Measurements from ENCODE around the gene COLGALT1.
"Not testable (repeated sequence)": the region's sequence is repeated elsewhere in the genome, so short reads cannot be mapped to it uniquely, and the experiment has no call there.

The COLGALT1 gene

DNA sequence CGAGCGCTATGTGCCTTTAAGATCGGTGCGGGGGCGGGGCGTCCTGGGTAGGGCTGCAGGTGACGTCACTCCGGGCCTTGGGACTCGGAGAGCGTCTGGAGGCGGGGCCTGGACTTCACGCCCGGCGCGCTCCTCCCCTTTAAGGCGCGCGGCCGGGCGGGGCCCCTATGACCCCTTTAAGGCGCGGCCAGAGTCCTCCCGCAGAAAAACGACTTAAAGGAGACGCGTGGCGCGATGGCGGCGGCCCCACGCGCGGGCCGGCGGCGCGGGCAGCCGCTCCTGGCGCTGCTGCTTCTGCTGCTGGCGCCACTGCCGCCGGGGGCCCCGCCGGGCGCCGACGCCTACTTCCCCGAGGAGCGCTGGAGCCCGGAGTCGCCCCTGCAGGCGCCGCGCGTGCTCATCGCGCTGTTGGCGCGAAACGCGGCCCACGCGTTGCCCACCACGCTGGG is at the start of gene COLGALT1:
COLGALT1 (plus strand) TSS at position 170 of the 449 bp plus-strand sequence; CDS start at position 235, 65 bp downstream.
- in situ Hi-C loops (cut with HindIII; ENCODE audit: low sequenced_read_pairs): loop anchor here (25.0 kb wide), 1 partner anchor 243 kb away; the partner anchor contains the start of genes ABHD8, DDA1 and MRPL34

DNA sequence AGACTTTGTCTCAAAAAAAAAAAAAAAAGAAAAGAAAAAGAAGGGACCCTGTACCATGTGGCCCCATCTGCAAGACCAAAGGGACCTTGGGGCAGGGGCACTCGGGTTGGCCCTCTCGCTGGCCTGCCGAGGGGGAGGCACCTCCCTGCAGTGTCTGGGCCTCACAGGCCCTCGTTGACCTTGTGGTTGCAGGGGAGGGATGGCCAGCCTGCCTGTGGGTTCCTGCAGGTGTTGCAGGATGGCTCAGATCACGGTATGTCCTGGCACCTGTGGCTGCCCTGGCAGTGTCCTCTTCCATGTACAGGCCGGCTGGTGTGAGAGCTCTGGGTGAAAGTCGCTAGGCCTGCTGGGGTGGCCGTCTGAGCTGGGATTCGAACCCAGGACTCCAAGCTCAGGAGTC is 48.7 kb upstream of the COLGALT1 start:
- in situ Hi-C loops (cut with HindIII; ENCODE audit: low sequenced_read_pairs): no loop called here

DNA sequence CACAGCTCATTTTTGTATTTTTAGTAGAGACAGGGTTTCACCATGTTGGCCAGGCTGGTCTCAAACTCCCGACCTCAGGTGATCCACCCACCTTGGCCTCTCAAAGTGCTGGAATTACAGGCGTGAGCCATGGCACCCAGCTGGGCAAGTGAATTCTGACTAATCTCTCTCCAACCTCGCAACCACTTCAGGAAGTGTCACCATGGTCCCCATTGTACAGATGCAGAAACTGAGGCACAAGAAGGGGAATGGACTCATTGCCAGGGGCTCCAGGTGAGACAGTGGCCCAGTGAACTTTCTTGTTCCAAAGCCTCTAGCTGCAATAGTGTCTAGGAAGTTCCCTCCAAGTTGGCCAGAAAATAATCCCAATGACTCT is 46.9 kb upstream of the COLGALT1 start:
- in situ Hi-C loops (cut with HindIII; ENCODE audit: low sequenced_read_pairs): not testable (repeated sequence)

DNA sequence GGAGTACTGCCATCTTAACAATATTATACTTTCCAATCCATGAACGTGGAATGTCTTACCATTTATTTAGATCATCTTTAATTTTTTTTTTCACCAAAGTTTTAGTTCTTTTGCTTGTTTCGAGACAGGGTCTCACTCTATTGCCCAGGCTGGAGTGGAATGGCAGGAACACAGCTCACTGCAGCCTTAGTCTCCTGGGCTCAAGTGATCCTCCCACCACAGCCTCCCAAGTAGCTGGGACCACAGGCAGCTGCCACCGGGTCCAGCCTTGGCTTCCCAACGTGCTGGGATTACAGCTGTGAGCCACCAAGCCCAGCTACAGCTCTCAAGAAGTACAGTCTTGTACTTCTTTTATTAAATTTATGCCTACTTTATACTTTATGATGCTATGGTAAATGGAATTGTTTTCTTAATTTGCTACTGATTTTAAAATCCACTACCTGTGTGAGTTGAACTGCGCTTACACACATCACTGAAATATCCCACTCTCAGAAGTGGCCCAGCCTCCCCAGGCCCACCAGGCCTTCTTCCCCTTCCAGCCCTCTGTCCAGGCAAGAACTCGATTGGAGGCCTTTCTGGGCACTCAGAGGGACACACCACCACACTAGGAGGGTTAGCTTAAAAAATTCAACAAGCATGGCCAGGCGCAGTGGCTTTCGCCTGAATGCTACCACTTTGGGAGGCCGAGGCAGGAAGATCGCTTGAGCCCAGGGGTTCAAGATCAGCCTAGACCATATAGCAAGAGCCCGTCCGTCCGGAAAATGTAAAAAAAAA is 45.0 kb upstream of the COLGALT1 start:
- in situ Hi-C loops (cut with HindIII; ENCODE audit: low sequenced_read_pairs): no loop called here

DNA sequence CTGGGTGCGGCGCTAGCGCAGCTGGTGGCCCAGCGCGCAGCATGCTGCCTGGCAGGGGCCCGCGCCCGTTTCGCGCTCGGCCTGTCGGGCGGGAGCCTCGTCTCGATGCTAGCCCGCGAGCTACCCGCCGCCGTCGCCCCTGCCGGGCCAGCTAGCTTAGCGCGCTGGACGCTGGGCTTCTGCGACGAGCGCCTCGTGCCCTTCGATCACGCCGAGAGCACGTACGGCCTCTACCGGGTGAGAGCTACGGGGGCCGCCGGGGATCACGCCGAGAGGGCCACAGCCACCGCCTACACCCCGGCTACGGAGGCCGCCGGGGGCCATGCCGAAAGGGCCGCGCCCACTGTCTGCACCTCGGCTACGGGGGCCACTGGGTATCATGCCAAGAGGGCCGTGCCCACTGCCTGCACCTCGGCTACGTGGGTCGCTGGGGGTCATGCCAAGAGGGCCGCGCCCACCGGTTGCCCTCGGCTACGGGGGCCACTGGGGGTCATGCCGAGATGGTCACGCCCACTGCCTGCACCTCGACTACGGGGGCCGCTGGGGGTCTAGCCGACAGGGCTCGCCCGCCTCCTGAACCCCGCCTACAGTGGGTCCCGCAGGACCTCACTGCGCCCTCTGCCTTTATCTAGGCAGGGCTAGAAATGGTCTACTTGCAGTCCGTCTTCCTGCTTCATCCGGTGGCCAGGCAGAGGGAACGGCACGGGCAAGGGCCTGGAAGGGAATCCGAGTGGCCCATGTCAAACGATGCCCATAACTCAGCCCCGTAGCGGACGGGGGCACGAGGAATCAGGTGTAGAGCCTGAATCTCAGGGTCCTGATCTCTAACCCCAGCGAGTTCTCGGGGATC is 43.5 kb upstream of the COLGALT1 start:
- in situ Hi-C loops (cut with HindIII; ENCODE audit: low sequenced_read_pairs): no loop called here

DNA sequence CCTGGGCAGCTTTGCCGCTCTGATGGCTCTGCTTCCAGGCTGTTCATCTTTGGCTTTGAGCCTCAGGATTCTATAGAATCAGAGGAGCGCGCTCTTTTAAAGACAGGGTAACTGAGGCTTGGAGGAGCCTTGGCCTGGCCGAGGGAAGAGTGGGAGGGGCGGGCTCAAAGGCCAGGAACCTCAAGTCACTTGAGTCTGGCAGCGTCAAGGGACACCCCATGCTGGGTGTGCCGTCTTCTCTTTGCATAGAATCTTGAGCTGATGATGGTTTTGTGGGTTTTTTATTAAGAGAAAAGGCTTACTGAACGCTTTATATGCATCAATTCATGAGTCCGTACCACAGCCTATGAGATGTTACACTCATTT is 42.9 kb upstream of the COLGALT1 start:
- in situ Hi-C loops (cut with HindIII; ENCODE audit: low sequenced_read_pairs): no loop called here

DNA sequence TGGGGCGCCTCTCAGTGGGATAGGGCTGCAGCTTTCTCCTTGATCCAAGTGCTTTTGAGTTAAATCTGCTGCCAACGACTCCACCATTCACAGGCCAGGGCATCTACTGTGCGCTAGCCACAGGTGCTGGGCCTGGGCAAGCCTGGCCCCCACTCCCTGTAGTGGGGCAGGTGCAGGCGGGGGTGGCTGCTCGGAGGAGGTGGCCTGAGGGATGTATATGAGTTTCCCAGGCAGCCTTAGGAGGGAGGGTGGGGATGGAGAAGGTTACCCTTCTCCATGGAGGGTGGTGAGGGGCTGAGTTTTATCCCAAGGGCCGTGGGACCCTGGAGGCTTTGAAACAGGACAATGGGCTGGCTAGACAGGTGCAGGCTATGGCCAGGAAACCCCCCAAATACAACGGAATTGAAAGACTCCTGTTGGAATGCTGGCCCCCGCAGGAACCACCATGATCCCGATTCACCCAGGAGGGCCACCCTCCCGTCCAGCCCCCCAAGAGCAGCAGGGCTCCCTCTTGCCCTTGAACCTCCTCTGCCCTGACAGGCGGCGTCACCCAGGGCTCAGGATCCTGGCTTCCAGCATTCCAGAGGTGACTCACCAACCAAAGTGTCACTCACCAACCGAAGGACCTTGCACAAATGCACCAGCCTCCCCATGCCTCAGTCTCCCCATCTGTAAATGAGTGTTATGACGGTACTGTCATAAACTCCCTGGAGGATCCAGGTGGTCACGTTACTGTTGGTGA is 39.9 kb upstream of the COLGALT1 start:
- in situ Hi-C loops (cut with HindIII; ENCODE audit: low sequenced_read_pairs): no loop called here

DNA sequence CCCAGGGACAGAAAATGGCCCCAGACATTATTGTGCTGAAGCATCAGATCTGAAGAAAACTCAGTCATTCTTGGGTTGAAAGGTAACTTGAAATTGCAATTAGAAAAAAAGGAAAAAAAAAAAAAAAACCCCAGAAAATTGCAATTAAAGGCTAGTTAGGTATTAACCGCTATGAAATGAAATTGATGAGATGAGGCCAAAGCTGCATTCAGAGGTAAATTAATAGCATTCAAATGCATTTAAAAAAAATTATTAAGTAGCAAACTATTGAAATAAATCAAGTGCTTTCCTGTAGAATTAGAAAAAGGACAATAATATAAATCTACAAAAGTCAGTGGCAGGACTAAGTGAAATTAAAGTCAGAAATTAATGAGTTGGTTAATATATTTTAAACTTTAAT is 37.6 kb upstream of the COLGALT1 start:
- in situ Hi-C loops (cut with HindIII; ENCODE audit: low sequenced_read_pairs): no loop called here

DNA sequence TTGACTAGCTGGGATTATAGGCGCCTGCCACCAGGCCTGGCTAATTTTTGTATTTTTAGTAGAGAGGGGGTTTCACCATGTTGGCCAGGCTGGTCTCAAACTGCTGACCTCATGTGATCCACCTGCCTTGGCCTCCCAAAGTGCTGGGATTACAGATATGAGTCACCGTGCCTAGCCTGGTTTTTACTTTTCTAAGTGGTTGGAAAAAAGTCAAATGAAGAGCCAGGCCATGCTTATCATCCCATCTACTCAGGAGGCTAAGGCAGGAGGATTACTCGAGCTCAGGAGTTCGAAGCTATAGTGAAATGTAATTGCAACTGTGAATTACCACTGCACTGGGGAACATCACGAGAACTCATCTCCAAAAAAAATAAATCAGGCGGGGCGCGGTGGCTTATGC is 36.8 kb upstream of the COLGALT1 start:
- in situ Hi-C loops (cut with HindIII; ENCODE audit: low sequenced_read_pairs): not testable (repeated sequence)

DNA sequence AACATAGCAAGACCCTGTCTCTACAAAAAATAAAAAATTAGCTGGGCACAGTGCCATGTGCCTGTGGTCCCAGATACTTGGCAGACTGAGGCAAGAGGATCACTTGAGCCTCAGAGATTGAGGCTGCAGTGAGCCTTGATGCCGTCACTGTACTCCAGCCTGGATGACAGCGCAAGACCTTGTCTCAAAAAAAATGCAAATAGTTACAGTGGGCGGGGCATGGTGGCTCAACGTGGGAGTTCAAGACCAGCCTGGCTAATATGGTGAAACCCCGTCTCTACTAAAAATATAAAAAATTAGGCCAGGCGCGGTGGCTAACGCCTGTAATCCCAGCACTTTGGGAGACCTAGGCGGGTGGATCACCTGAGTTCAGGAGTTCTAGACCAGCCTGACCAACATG is 35.5 kb upstream of the COLGALT1 start:
- in situ Hi-C loops (cut with HindIII; ENCODE audit: low sequenced_read_pairs): loop anchor here (10.0 kb wide), 3 partner anchors 195 to 435 kb away; partner anchors contain the start of gene MAP1S

DNA sequence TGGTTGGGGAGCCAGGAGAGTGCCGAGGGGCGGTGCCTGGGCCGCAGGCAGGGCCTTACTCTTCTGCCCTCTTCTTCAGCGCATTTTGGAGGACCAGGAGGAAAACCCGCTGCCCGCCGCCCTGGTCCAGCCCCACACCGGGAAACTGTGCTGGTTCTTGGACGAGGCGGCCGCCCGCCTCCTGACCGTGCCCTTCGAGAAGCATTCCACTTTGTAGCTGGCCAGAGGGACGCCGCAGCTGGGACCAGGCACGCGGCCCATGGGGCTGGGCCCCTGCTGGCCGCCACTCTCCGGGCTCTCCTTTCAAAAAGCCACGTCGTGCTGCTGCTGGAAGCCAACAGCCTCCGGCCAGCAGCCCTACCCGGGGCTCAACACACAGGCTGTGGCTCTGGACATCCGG is 34.6 kb upstream of the COLGALT1 start:
- in situ Hi-C loops (cut with HindIII; ENCODE audit: low sequenced_read_pairs): loop anchor here (10.0 kb wide), 3 partner anchors 194 to 434 kb away; partner anchors contain the start of gene MAP1S

DNA sequence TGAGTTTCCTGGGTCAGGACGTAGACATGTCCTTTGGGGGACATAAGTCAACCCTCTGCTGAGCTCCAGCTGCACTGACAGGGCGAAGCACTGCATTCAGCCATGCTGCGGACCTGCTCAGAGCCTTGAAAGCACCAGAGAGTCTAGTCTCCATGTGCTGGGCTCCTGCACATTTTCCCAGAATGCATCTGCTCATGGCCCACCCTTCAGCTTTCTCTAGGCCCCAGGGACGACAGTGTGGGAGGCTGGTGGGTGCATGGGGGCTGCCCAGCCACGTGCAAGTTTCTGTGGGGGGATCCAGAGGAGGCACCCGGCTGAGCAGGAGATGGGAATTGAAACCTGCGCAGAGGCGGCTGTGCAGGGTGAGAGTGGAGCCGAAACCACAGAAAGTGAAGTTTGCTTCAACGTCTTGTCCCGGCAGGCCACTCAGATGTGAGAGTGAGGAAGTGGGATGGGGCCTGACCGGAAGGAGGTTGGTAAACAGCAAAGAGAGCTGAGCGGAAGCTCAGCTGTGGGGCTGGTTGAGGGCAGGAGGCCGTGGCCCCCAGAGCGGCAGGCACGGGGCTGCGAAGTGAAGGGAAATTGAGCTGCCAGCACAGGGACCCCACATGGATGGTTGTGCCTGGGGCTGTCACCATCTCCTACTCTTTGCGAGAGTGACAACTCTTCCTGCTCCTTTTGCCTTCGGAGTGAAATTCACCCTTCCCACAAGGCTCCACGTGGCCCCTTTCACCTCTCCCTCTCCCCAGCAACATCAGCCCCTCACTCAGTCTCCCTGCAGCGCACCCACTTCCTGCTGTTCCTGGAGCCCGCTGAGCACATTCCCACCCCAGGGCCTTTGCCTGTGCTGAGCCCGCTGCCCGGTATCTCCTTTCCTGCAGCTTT is 32.2 kb upstream of the COLGALT1 start:
- in situ Hi-C loops (cut with HindIII; ENCODE audit: low sequenced_read_pairs): loop anchor here (10.0 kb wide), 3 partner anchors 192 to 432 kb away; partner anchors contain the start of gene MAP1S

DNA sequence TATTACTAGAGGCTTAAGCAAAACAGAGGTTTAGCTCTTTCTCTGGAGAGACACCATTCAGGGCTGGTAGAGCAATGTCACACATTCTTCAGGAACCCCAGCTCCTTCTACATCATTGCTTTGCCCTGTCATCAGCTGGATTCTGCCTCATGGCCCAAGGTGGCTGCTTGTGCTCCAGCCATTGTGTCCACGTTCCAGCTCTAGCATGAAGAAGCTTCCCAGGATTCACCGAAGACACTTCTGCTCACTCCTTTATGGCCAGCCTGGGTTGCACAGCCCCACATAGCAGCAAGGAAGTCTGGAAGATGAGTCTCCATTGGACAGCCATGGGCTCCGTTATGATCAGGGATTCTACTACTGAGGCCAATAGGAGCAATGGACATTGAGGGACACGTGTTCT is 30.8 kb upstream of the COLGALT1 start:
- in situ Hi-C loops (cut with HindIII; ENCODE audit: low sequenced_read_pairs): loop anchor here (10.0 kb wide), 3 partner anchors 190 to 430 kb away; partner anchors contain the start of gene MAP1S

DNA sequence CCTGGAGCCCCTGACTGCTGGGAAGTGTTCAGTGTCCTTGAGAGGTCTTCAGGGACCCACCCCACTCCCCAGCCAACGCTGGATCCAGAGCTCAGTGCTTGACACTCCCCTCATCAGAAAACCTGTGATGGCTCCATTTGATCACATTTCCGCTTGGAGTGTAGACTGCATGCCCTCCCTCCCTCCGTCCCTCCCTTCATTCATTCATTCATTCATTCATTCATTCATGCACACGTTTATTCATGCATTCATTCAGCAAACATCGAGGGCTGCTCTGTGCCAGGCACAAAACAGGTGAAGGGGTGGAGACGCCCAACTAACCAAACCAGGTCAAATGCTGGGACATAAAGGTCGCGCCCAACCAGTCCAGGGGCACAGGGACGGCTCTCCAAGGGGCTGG is 30.3 kb upstream of the COLGALT1 start:
- in situ Hi-C loops (cut with HindIII; ENCODE audit: low sequenced_read_pairs): loop anchor here (10.0 kb wide), 3 partner anchors 190 to 430 kb away; partner anchors contain the start of gene MAP1S

DNA sequence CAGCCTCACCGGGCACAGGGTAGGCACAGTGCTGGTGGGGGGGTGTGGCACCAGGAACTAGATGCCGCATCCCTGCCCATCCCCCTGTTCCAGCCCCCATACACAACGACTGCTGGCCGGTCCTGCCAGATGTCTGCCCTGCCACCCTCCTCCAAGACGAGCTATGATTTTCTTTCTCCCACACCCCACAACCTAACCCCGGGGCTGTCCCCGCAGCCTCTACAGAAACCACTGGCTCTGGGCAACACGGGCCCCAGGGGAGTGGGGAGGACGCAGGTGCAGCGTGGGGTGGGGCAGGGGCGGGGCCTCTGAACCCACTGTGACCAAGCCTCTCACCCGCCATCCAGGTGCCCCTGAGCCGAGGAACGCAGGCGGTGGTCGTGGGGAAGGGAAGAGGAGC is 28.5 kb upstream of the COLGALT1 start:
- in situ Hi-C loops (cut with HindIII; ENCODE audit: low sequenced_read_pairs): loop anchor here (10.0 kb wide), 3 partner anchors 188 to 428 kb away; partner anchors contain the start of gene MAP1S

DNA sequence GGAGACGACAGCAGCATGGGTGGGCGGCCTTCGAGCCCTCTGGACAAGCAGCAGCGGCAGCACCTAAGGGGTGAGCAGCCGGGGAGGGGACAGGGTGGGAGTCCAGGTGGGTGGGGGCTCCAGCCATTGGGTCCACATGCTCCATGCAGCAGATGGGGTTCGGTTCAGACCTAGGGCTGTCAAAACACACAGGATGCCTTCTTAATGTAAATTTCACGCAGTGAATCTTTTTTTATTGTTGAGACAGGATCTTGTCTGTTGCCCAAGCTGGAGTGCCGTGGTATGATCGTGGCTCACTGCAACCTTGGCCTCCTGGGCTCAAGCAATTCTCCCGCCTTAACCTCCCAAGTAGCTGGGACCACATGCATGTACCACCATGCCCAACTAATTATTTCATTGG is 28.1 kb upstream of the COLGALT1 start:
- in situ Hi-C loops (cut with HindIII; ENCODE audit: low sequenced_read_pairs): loop anchor here (10.0 kb wide), 3 partner anchors 187 to 427 kb away; partner anchors contain the start of gene MAP1S

DNA sequence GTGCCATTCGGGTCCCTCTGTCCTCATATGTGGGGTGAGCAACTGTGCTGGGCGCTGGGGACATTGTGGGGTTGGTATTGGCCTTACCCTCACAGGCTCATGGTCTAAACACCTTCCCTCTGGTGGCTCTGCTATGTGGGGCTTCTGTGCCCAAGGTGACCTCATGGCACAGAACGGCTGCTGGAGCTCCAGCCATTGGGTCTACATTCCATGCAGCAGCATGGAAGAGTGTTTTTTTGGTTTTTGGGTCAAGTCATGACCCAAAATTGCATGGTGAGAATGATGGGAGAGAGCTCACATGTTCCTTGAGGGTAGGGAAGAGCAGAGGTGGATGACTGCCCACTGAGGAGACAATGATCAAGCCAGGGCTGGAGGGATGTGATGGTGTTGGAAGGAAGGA is 26.8 kb upstream of the COLGALT1 start:
- in situ Hi-C loops (cut with HindIII; ENCODE audit: low sequenced_read_pairs): loop anchor here (10.0 kb wide), 3 partner anchors 186 to 426 kb away; partner anchors contain the start of gene MAP1S

DNA sequence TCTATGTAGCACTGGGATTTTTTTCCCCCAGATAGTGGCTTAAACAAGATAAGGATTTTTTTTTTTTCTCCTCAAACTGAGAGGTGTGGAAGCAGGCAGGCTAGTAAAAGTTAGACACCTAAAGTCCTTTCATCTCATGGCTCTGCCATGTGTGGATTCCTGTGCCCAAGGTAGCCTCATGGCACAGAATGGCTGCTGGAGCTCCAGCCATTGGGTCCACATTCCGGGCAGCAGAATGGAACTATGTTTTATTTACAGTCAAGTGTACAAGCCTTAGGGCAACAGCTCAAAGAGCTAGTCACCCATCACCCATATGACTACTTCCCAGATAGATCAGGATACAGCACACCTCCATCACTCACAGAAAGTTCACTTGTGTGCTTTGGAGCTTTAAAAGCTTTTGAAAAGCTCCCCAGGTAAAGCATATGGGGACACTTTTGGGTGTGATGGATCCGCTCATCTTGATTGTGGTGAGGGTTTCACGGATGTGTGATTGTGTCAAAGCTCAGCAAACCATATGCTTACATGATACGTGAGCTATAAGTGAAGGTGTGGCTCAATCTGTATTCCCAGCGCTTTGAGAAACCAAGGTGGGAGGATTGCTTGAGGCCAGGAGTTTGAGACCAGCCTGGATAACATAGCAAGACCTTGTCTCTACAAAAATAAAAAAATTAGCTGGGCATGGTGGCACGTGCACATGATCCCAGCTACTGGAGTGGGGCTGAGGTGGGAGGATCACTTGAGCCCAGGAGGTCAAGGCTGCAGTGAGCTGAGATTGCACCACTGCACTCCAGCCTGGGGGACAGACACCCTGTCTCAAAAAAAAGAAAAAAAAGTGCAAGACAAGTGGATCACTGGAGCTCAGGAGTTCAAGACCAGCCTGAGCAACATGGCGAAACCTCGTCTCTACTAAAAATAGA is 25.9 kb upstream of the COLGALT1 start:
- in situ Hi-C loops (cut with HindIII; ENCODE audit: low sequenced_read_pairs): loop anchor here (10.0 kb wide), 3 partner anchors 185 to 425 kb away; partner anchors contain the start of gene MAP1S
